GM18507 (cell line): ENCODE measurements around the gene MXD3.
A peak's percentile ranks its signal among the peaks of the same experiment; 100 is the strongest.
"Not testable (repeated sequence)": the region's sequence is repeated elsewhere in the genome, so short reads cannot be mapped to it uniquely, and the experiment has no call there.

Experiments
- DNase-seq: peaks from one replicate; pipeline ENCODE4 v3.0.0; 2011; ENCODE audit warnings: low read depth; ENCODE audit not compliant: insufficient read length; ENCODE audit errors: extremely low spot score
- FAIRE-seq: peaks from 2 replicates; lab custom pipeline; 2011; peaks lifted over from hg19 to GRCh38; lab: Jason Lieb, UNC

MXD3 gene

DNA sequence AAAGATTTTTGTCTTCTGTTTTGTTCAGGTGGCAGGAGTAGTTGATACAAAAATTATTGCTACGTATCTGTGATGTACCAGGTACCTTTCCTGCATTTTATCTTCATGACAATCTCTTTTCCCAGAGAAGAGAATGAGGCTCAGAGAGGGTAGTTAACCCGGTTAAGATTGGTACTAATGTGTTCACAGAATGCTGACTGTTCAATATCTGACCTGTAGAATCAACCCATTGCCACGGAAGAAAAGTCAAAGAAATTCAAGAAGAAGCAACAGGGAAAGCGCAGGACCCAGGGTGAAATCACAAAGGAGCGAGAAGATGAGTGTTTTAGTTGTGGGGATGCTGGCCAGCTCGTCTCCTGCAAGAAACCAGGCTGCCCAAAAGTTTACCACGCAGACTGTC is 20.0 kb downstream of the MXD3 start:
- no peak for DNase-seq
- no peak for FAIRE-seq

DNA sequence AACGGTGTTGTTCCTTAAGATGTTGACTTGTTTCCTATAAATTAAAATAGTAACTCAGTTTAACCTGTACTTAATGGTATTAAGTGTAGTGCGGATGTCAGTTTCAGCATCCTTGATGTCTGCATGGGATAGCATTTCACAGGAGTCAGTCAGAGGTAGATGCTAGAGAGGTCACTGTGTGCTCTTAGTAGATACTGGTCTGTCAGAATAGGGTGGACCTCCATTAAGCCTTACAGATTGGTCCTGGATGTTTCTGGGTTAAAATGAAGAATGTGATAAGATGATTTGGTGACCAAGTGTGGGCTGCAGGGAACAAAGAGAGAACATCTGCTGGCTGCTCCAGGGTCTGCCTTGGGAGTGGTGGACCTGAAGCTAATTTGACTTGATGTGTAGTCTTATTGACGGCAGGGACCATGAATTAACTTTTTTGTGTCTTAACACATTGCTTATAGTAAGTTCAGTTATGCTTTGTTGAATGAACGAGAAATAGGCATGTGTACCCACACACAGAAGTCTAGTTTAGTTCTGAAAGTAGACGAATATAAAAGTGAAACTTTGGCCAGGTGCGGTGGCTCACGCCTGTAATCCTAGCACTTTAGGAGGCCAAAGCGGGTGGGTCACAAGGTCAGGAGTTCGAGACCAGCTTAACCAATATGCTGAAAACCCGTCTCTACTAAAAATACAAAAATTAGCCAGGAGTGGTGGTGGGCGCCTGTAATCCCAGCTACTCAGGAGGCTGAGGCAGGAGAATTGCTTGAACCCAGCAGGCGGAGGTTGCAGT is 20.7 kb downstream of the MXD3 start:
- peak; percentile 94 for FAIRE-seq
- no peak for DNase-seq

DNA sequence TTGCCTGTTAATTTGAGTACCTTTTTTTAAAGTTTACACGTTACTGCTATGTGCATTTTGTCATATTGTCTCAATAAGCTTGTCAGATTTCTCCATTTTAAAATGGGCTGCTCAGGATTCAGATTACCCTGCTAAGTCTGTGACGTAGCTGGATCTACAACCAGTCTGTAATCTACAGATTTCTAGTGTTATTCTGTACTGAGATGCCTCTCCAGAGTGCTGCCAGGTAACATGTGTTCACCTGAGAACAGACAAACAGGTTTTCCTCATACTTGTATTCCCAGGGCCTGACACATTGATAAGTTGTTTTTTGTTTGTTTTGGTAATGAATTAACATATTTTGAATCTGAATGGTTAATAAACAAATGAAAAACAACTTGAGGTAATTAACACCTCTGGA is 23.5 kb downstream of the MXD3 start:
- FAIRE-seq (no peak), DNase-seq (no peak)

DNA sequence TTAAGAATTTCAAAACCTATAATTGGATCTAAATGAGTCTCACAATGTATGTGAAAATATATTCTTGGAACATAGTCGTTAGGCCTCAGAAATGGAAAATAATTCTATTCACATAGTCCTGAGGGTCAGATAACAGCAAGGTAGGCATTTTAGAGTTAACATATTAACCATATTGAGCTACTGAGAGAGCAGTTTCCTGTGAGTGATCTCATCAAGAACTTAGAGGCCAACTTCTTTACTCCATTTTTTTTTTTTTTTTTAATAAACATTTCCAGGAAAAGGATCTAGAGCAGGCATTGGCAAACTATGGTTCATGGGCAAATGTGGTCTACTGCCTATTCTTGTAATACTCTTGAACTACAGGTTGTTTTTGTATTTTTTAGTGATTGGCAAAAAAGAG is 34.8 kb downstream of the MXD3 start:
- FAIRE-seq = no peak

DNA sequence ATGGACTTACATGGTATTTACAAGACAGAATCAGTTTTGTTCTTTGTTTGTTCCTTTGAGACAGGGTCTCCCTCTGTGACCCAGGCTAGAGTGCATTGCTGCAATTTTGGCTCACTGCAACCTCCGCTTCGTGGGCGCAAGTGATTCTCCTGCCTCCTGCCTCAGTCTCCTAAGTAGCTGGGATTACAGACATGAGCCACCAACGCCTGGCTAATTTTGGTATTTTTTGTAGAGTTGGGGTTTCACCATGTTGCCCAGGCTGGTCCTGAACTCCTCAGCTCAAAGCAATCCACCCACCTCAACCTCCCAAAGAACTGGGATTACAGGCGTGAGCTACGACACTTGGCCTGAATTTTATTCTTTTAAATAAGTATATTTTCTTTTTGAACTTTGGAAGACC is 35.8 kb downstream of the MXD3 start:
- no peak for DNase-seq
- FAIRE-seq = no peak

More for the DNA sequence above, 34.8 kb downstream of the MXD3 start:
- no peak for DNase-seq

DNA sequence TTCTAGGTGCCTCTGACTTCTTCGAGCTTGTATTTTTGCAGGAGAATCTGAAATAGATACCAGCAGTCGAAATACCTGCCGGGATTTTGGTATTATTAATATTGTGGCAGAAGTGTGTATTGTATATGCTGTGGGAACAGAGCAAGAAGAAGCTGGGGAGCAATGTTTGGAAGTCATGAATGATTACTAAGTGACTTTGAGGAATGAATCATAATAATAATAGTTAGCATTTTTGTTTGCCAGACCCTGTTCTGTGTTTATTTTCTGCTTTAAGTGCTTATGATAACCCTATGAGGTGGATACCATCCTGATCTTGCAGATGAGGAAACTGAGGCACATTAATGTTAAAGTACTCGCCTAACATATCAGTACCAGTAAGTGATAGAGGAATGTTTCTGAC is 40.6 kb downstream of the MXD3 start:
- DNase-seq (no peak), FAIRE-seq (no peak)

DNA sequence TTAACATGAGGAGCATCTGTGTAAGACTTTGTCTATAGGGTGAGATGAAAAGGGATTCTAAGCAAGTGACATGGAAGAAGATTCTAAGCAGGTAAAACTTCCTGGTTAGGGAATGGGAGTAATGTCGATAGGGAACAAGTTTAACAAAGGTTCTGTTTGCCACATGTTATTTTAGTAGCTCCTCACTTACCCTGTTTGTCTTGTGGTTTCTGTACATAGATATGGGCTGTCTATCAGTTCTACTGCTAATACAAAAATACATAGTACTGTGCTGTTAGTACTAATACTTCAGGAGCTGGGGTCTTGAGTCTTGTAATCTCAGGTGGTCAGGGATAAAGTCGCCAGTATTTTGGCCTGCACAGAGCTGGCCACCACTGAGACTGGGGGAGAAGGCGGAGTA is 41.0 kb downstream of the MXD3 start:
- no peak for DNase-seq
- FAIRE-seq = no peak

DNA sequence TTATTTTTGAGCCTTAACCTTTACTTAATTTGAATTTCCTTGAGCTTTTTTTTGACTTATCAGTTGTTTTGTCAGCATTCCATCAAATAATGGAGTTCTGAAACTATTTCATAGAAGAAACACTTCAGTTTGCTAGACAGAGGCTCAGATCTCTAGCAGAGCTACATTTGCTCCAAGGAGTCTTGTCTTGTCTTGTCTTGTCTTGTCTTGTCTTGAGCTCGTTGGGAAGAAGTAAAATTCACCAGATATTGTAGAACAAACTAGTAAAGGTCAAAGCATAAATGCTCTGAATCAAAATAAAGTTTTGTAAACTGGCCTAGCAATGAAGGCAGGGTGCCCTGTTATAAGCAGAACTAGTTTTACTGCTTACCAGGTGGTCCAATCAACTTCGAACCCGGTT is 41.7 kb downstream of the MXD3 start:
- FAIRE-seq (no peak), DNase-seq (no peak)

DNA sequence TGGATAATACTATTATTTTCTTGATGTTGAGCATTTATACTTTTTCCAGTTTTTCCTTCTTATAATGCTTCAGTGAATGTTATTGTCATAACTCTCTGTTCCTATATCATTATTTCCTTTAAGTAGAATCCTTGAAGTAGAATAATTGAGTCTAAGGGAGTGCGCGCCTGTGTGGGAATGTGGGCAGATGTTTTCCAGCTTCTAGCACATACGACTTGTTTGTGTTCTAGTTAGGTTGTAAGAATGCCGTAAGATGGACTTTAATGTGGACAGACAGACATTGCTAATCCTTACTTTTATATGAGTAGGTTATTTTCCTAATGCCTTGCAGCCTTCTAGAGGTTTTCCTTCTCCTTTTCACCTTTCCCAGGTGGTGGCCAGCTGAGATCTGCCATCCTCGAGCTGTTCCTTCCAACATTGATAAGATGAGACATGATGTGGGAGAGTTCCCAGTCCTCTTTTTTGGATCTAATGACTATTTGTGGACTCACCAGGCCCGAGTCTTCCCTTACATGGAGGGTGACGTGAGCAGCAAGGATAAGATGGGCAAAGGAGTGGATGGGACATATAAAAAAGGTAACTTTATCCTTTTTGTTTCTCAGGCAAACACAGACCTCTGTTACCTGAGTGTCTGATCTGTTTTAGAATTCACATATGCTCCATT is 42.3 kb downstream of the MXD3 start:
- FAIRE-seq = no peak

DNA sequence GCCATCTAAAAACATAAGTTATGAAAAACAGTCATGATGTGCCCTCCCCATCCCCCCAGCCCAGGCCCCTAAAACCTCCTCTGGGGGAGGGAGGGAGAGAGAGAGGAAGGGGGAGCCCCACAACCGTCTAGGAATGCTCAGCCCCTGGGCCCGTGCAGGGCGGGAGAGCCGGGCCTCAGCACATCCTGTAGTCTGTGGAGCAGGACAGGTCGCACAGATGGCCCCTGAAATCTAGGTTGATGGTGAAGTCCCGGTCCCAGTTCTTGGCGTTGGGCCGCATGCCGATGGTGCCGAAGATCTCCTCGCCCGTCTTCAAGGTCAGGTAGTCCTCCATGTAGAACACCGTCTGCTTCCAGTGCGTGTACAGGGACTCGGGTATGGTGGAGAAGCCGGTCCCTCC is 46.3 kb downstream of the MXD3 start:
- FAIRE-seq (no peak), DNase-seq (no peak)

More for the DNA sequence above, 42.3 kb downstream of the MXD3 start:
- no peak for DNase-seq

DNA sequence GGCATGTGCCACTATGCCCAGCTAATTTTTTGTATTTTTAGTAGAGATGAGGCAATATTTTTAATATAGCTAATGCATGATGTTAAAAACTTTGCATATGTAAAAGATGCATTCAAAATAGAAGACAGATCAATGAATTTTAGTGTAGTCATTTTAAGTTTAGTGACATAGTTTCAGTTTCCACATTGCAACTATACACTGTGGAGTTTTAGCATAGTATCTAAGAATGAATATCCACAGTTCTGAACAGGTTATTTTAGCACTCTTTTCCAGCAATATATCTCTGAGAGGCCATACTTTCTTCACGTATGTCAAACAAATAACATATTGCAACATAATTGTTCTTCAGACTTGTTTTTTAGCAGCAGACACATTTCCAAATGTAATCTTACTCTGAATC is 47.5 kb downstream of the MXD3 start:
- FAIRE-seq (no peak), DNase-seq (no peak)

DNA sequence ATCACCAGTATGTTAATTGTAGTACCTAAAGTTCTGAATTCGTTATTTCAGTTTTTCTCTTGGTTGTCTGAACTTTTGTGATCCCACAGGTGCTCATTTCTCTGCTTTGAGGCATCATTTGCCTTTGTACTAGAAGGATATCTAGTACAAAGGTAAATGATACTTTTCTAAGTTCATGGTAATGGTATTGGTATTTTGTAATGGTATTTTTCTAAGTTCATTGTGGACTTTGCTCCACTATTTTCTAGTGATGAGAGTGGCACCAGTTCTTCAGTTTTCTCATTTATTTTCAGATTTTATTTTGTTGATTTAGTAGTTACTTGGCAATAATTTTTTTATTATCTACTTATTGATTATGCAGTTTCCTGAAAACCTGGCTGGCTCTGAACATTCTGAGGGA is 50.2 kb downstream of the MXD3 start:
- DNase-seq = no peak
- no peak for FAIRE-seq

DNA sequence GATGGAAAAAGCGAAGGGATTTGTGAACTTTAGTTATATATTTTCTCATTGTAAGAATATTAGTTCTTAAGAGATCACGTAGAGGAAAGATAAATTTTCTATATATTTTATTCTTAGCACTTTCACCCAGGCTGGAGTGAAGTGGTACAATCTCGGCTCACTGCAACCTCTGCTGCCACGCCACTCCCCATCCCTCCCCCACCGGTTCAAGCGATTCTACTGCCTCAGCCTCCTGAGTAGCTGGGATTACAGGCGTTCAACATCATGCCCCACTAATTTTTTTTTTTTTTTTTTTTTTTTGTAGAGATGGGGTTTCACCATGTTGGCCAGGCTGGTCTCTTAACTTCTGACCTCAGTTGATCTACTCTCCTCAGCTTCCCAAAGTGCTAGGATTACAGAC is 50.7 kb downstream of the MXD3 start:
- FAIRE-seq = no peak
- no peak for DNase-seq

DNA sequence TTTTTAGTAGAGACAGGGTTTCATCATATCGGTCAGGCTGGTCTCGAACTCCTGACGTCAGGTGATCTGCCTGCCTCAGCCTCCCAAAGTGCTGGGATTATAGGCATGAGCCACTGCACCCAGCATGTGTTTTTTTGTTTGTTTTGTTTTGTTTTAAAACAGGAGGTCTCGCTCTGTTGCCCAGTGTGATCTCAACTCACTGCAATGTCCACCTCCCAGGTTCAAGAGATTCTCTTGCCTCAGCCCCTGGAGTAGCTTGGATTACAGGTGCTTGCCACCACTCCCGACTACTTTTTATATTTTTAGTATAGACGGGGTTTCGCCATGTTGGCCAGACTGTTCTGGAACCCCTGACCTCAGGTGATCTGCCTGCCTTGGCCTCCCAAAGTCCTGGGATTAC is 53.0 kb downstream of the MXD3 start:
- FAIRE-seq, DNase-seq: not testable (repeated sequence)
